Astrocyte (in vitro differentiated cells and primary cell): Measurements from ENCODE around the gene DNAJC4. TPM values are rescaled to one million over a fixed set of nuclear protein-coding genes. Genes with fewer than 3 reads are reported as not detected.

Source experiments
- DNase-seq: peaks from one replicate; pipeline ENCODE4 v3.0.0-alpha.2; 2010; ENCODE audit warnings: low read depth
- FAIRE-seq: peaks from 2 replicates; lab custom pipeline; 2011; peaks lifted over from hg19 to GRCh38; lab: Jason Lieb, UNC
- H2AFZ ChIP-seq: 2 replicates; pipeline ENCODE4 v1.6.0; 2012; ENCODE audit warnings: low read depth, low read length, inconsistent platforms
- H3K27ac ChIP-seq: 2 replicates; pipeline ENCODE4 v1.5.1; 2011; ENCODE audit warnings: low read depth, low read length, inconsistent platforms
- H3K27me3 ChIP-seq: 2 replicates; pipeline ENCODE4 v1.6.0; 2011; ENCODE audit warnings: low read length, inconsistent platforms; ENCODE audit not compliant: insufficient read depth
- H3K36me3 ChIP-seq: 2 replicates; pipeline ENCODE4 v1.5.1; 2011; ENCODE audit warnings: low read length, inconsistent platforms; ENCODE audit not compliant: insufficient read depth
- H3K4me1 ChIP-seq: 2 replicates; pipeline ENCODE4 v1.5.1; 2011; ENCODE audit warnings: low read length, inconsistent platforms; ENCODE audit not compliant: insufficient read depth
- H3K4me2 ChIP-seq: 2 replicates; pipeline ENCODE4 v1.6.0; 2012; ENCODE audit warnings: low read length, inconsistent platforms
- H3K4me3 ChIP-seq: 2 replicates; pipeline ENCODE4 v1.5.1; 2011; ENCODE audit warnings: low read depth, mild to moderate bottlenecking, low read length, inconsistent platforms; ENCODE audit not compliant: insufficient read depth
- H3K79me2 ChIP-seq: 2 replicates; pipeline ENCODE4 v1.6.0; 2012; ENCODE audit warnings: mild to moderate bottlenecking, low read length, inconsistent platforms; ENCODE audit not compliant: insufficient read depth
- H3K9ac ChIP-seq: 2 replicates; pipeline ENCODE4 v1.6.0; 2012; ENCODE audit warnings: mild to moderate bottlenecking, low read length, inconsistent platforms
- H3K9me3 ChIP-seq: 2 replicates; pipeline ENCODE4 v1.5.1; 2012; ENCODE audit warnings: low read depth, mild to moderate bottlenecking, low read length, inconsistent platforms; ENCODE audit not compliant: insufficient read depth
- H4K20me1 ChIP-seq: 2 replicates; pipeline ENCODE4 v1.6.0; 2012; ENCODE audit warnings: low read length, inconsistent platforms; ENCODE audit not compliant: insufficient read depth
- H3K27ac Mint-ChIP-seq: one replicate; pipeline ENCODE4 v1.8.0; 2021; ENCODE audit warnings: mild to moderate bottlenecking, mixed read lengths; ENCODE audit not compliant: unreplicated experiment
- H3K27me3 Mint-ChIP-seq: one replicate; pipeline ENCODE4 v1.8.0; 2021; ENCODE audit warnings: low read depth, mixed read lengths; ENCODE audit not compliant: unreplicated experiment
- H3K36me3 Mint-ChIP-seq: one replicate; pipeline ENCODE4 v1.8.0; 2021; ENCODE audit warnings: low read depth, mixed read lengths; ENCODE audit not compliant: unreplicated experiment
- H3K4me1 Mint-ChIP-seq: one replicate; pipeline ENCODE4 v1.8.0; 2021; ENCODE audit warnings: low read depth, mixed read lengths; ENCODE audit not compliant: unreplicated experiment
- H3K4me3 Mint-ChIP-seq: one replicate; pipeline ENCODE4 v1.8.0; 2021; ENCODE audit warnings: mild to moderate bottlenecking, moderate library complexity, mixed read lengths; ENCODE audit not compliant: unreplicated experiment
- H3K9me3 Mint-ChIP-seq: one replicate; pipeline ENCODE4 v1.8.0; 2021; ENCODE audit warnings: mild to moderate bottlenecking, mixed read lengths; ENCODE audit not compliant: unreplicated experiment
- EZH2 ChIP-seq: IDR thresholded peaks from 2 replicates; pipeline ENCODE4 v1.6.1; 2012; ENCODE audit warnings: mild to moderate bottlenecking, low read length, inconsistent platforms; ENCODE audit not compliant: insufficient read depth
- total RNA-seq: library from RNA; stranded (reverse); gene quantifications from 2 replicates; pipeline ENCODE4 v1.2.1, GENCODE V29; 2021
- TF ChIP-seq, protein P1 (sequence below): IDR thresholded peaks from 2 replicates; pipeline ENCODE4 v1.5.1; 2011; ENCODE audit warnings: low read depth, mild to moderate bottlenecking, inconsistent platforms, low read length, moderate library complexity; ENCODE audit not compliant: insufficient read depth

Gene DNAJC4
- total RNA-seq, 1 donor from 2014 or later: 23.8 TPM

DNA sequence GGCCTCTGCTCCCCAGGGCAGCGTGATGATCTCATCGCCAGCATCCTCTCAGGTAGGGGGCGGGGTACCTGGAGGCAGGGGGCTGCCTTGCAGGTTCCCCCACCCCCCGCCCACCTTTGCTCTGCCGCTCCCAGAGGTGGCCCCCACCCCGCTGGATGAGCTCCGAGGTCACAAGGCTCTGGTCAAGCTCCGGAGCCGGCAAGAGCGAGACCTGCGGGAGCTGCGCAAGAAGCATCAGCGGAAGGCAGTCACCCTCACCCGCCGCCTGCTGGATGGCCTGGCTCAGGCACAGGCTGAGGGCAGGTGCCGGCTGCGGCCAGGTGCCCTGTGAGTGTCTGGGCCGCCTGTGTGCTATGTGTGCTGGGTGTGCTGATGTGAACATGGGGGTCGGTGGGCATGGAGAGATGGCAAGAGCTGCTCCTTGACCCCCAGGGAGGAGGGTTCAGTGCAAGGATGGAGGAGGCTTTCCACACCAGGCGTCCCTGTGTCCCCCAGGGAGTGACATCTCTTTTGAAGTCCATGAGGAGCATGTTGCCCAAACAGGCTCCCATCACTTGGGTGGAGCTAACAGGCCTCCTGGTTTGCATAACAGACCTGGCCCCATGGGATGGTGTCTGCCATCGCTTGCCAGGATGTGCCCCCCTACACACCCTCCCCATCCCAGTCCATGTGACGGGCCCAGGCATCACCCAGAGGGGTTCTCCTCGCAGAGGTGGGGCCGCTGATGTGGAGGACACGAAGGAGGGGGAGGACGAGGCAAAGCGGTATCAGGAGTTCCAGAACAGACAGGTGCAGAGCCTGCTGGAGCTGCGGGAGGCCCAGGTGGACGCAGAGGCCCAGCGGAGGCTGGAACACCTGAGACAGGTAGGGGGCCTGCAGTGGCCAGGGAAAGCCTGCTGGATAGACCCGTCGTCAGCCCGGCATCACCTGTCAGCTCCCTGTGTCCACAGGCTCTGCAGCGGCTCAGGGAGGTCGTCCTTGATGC is 35.1 kb downstream of the DNAJC4 start:
- H3K4me3 Mint-ChIP-seq: no peak overlapping the region
- Histone ChIP-seq H3K79me2 (no peaks in the 10 kb centered on the region), H3K4me2 (no peak overlapping the region), H3K27ac (no peak overlapping the region), H3K9me3 (no peaks in the 10 kb centered on the region), H3K9ac (no peak overlapping the region), H3K4me3 (no peak overlapping the region), H4K20me1 (peaks cover 22% of the 10 kb centered on the region), H2AFZ (no peak overlapping the region), H3K27me3 (no peaks in the 10 kb centered on the region), H3K4me1 (peaks cover 33% of the 10 kb centered on the region), H3K36me3 (peaks cover 11% of the 10 kb centered on the region)
- no peak overlapping the region for H3K27ac Mint-ChIP-seq
- peaks cover 19% of the 10 kb centered on the region for H3K4me1 Mint-ChIP-seq
- DNase-seq (no peak), FAIRE-seq (no peak)
- H3K9me3 Mint-ChIP-seq: no peaks in the 10 kb centered on the region
- TF ChIP-seq, protein P1, sequence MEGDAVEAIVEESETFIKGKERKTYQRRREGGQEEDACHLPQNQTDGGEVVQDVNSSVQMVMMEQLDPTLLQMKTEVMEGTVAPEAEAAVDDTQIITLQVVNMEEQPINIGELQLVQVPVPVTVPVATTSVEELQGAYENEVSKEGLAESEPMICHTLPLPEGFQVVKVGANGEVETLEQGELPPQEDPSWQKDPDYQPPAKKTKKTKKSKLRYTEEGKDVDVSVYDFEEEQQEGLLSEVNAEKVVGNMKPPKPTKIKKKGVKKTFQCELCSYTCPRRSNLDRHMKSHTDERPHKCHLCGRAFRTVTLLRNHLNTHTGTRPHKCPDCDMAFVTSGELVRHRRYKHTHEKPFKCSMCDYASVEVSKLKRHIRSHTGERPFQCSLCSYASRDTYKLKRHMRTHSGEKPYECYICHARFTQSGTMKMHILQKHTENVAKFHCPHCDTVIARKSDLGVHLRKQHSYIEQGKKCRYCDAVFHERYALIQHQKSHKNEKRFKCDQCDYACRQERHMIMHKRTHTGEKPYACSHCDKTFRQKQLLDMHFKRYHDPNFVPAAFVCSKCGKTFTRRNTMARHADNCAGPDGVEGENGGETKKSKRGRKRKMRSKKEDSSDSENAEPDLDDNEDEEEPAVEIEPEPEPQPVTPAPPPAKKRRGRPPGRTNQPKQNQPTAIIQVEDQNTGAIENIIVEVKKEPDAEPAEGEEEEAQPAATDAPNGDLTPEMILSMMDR: no peak
- TF ChIP-seq EZH2: no peak
- H3K36me3 Mint-ChIP-seq: peaks cover 11% of the 10 kb centered on the region
- H3K27me3 Mint-ChIP-seq: no peaks in the 10 kb centered on the region

DNA sequence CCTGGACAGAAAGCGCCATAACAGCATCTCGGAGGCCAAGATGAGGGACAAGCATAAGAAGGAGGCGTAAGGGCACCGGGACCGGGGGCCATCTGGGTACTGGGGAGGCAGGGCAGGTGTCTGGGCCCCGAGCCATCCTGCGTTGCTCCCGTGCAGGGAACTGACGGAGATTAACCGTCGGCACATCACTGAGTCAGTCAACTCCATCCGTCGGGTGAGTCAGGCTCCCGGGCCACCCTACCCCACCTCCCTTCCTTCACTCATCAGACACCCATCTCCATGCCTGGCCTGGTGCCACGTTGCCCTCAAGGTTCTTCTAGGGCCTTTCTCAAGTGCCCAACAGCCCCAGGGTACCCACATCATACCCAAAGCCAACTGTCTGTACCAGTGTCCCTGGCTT is 36.0 kb downstream of the DNAJC4 start:
- TF ChIP-seq, protein P1: no peak
- no peak for TF ChIP-seq EZH2
- Histone ChIP-seq H4K20me1 (peaks cover 22% of the 10 kb centered on the region), H3K27ac (no peak overlapping the region), H3K4me2 (no peak overlapping the region), H3K79me2 (no peaks in the 10 kb centered on the region), H3K4me3 (no peak overlapping the region), H3K36me3 (peaks cover 11% of the 10 kb centered on the region), H3K27me3 (no peaks in the 10 kb centered on the region), H3K9ac (no peak overlapping the region), H3K9me3 (no peaks in the 10 kb centered on the region), H2AFZ (no peak overlapping the region), H3K4me1 (peaks cover 37% of the 10 kb centered on the region)
- no peak for FAIRE-seq
- Mint-ChIP-seq H3K27me3 (no peaks in the 10 kb centered on the region), H3K9me3 (no peaks in the 10 kb centered on the region), H3K36me3 (peaks cover 8% of the 10 kb centered on the region), H3K27ac (no peak overlapping the region), H3K4me1 (peaks cover 19% of the 10 kb centered on the region), H3K4me3 (no peak overlapping the region)
- no peak for DNase-seq
